HG03045 (cell line): Measurements from ENCODE around the gene RAB4A.
A peak's percentile ranks its signal among the peaks of the same experiment; 100 is the strongest.

ENCODE experiments used
- ATAC-seq: cut with Tn5 transposase; IDR thresholded peaks from one replicate; pipeline ENCODE4 v1.9.1; 2021; ENCODE audit warnings: mild to moderate bottlenecking, moderate library complexity; ENCODE audit not compliant: unreplicated experiment

The RAB4A gene

GRCh38 chr1:229243638-229244037 lies 27.3 kb upstream of the RAB4A start:
- no peak for ATAC-seq

- ATAC-seq, result no peak
These were observed 26.8 kb upstream of the RAB4A start for GRCh38 chr1:229244091-229244490.

- ATAC-seq, result no peak
These were observed 23.0 kb upstream of the RAB4A start for GRCh38 chr1:229247871-229248270.

GRCh38 chr1:229248821-229249817 lies 21.8 kb upstream of the RAB4A start:
- ATAC-seq, result no peak

- ATAC-seq, result no peak
These were observed 20.9 kb upstream of the RAB4A start for GRCh38 chr1:229249854-229250644.

- no peak for ATAC-seq
These were observed 19.7 kb upstream of the RAB4A start for GRCh38 chr1:229251185-229251584.

- no peak for ATAC-seq
These were observed 18.5 kb upstream of the RAB4A start for GRCh38 chr1:229252228-229252984.

GRCh38 chr1:229253151-229253974 lies 17.5 kb upstream of the RAB4A start:
- ATAC-seq, result no peak

GRCh38 chr1:229254910-229255541 lies 15.9 kb upstream of the RAB4A start:
- no peak for ATAC-seq

GRCh38 chr1:229258031-229258756 lies 12.7 kb upstream of the RAB4A start:
- peak; percentile 60 for ATAC-seq

GRCh38 chr1:229258757-229259060 lies 12.2 kb upstream of the RAB4A start:
- no peak for ATAC-seq

- no peak for ATAC-seq
These were observed 10.6 kb upstream of the RAB4A start for GRCh38 chr1:229260297-229260696.

- no peak for ATAC-seq
These were observed 8.7 kb upstream of the RAB4A start for GRCh38 chr1:229262239-229262638.

GRCh38 chr1:229263254-229263653 lies 7.7 kb upstream of the RAB4A start:
- no peak for ATAC-seq

GRCh38 chr1:229264068-229264467 lies 6.8 kb upstream of the RAB4A start:
- no peak for ATAC-seq

- no peak for ATAC-seq
These were observed 6.4 kb upstream of the RAB4A start for GRCh38 chr1:229264487-229264886.

GRCh38 chr1:229266274-229266673 lies 4.6 kb upstream of the RAB4A start:
- no peak for ATAC-seq

- ATAC-seq, result no peak
These were observed 3.9 kb upstream of the RAB4A start for GRCh38 chr1:229266832-229267500.

- ATAC-seq, result no peak
These were observed 2.4 kb upstream of the RAB4A start for GRCh38 chr1:229268505-229268904.
